HG03575 (cell line): ENCODE measurements around the gene AMMECR1.
"Not testable (repeated sequence)": the region's sequence is repeated elsewhere in the genome, so short reads cannot be mapped to it uniquely, and the experiment has no call there.

Experiments used
- ATAC-seq: cut with Tn5 transposase; IDR thresholded peaks from one replicate; pipeline ENCODE4 v1.9.1; 2021; ENCODE audit not compliant: unreplicated experiment, insufficient number of reproducible peaks, low FRiP score; ENCODE audit errors: extremely low read depth

Gene AMMECR1

DNA sequence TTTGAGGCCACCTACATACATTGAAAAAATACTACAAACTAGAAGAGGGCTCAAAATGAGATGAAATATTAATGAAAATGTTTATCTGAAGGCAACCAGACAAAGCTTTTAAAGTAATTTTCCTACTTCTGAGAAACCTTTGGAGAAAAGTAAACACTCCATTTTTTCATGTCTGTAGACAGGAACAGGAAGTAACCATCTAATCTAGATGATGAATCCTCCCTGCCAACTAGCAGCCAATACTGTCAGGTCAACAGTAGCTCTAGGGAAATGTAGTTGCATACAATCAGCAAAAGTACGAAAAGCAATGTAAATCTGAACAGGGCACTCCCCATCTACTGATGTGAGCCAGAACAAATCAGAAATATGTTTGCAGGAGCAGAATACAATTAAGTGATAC, 49.0 kb downstream of the AMMECR1 start:
- ATAC-seq, result no peak

- no peak for ATAC-seq
Measured at GRCh38 chrX:110268395-110268794, 49.5 kb downstream of the AMMECR1 start.

- ATAC-seq, result no peak
Measured at GRCh38 chrX:110267874-110268273, 50.0 kb downstream of the AMMECR1 start.

GRCh38 chrX:110265661-110266060, 52.2 kb downstream of the AMMECR1 start:
- no peak for ATAC-seq

DNA sequence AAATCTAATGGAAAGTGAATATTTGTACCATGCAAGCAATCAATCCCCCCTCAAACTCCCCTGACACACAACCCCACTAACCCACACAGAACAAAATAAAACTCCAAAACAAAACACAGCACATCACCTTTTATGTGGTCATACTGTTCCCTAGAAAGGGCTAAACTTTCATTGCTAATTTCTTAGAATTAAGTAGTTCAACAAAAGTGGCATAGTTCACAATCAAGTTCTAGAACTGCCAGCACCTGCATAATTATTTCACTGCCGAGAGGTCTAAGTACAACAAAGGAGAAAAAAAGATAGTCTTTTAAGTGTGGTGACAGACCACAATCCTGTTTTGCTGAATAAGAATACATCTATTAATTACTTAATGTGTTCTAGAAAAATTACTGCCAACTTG, 58.8 kb downstream of the AMMECR1 start:
- ATAC-seq, result no peak

DNA sequence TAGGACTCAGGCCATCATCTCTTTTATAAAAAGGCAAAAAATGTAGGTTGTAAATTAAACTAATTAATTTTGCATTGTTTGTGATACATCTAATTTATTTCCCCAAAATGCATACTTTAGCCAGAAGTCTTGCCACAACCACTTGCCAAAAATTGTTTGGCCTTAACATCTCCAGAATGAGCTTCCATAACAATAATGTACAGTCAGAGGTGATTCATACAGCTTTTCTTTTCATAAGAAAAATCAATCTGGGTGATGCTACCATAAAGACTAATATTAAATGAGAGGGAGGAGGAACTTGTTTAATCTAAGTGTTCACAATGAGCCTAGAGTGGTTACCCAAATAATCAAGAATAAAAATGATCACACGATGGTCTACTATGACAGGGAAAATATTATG, 59.3 kb downstream of the AMMECR1 start:
- ATAC-seq, result no peak

- ATAC-seq, result no peak
Measured at GRCh38 chrX:110257889-110258288, 60.0 kb downstream of the AMMECR1 start.

GRCh38 chrX:110252711-110253110, 65.2 kb downstream of the AMMECR1 start:
- ATAC-seq, result no peak

DNA sequence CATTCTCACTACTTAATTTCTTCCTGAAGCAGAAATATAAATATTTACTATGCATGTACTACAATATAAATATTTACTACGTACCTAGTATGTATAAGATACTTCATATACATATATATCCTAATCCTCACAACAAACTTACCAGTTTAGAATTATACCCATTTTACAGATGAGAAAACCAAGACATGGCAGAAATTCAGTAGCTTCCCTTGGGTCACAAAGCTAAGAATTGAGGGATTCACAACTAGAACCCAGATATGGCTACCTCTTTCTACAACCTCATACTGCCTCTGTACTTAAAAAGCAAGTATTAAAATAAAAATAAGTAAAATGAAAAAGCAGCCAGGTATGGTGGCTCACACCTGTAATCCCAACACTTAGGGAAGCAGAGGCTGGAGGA, 65.9 kb downstream of the AMMECR1 start:
- no peak for ATAC-seq

DNA sequence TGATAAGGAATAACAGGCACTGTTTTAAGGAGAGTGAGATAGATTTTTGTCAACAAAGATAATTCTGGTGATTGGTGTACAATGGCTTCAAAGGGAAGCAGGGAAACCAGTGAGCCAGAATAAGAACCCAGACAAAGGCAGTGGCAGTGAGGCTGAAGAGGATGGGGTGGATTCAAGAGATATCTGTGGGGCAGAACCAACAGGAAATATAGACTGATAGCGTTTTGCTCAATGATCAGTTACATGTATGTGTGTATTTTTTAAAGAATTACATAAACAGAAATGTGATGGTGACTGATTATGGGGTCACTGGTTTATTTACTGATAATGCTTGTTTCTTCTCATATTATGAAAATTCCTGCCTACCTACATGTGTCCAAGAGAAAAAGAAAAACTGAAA, 66.4 kb downstream of the AMMECR1 start:
- ATAC-seq, result no peak

DNA sequence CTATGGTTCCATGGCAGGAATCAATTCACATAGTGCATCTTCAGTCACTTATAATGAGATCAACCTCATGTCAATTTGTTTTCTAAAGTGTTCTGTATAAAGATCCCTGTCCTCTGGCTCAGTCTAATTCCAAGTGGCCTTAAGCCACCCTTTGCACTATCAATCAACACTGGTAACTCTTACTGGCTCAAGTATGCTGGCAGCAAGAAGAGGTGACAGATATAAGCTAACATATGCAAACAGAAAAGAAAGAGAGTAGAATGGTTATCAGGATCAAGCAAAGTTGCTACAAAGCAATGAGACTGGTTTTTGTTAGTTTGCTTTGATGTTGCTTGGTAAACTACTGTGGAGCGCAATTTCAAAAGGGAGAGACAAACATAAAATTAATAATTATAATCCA, 67.0 kb downstream of the AMMECR1 start:
- ATAC-seq, result no peak

DNA sequence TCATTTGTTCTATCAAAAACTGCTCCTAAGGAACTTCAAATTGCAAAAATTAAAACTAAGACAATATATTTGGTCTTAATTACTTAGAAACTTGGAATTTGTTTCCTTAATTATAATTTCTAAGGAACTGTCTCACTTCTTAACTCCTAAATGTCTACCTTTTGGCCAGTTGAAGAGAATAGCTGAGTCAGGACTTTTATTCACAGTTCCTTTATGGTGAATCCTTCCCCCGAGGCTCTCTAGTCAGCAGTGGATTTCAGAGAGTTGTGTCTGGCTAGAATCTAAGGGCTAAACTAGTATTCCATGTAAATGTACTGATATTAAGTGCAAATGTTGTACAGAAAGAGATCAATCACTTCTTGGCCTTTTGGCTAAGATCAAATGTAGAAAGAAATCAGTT, 69.3 kb downstream of the AMMECR1 start:
- no peak for ATAC-seq

GRCh38 chrX:110245011-110245410, 72.9 kb downstream of the AMMECR1 start:
- no peak for ATAC-seq

DNA sequence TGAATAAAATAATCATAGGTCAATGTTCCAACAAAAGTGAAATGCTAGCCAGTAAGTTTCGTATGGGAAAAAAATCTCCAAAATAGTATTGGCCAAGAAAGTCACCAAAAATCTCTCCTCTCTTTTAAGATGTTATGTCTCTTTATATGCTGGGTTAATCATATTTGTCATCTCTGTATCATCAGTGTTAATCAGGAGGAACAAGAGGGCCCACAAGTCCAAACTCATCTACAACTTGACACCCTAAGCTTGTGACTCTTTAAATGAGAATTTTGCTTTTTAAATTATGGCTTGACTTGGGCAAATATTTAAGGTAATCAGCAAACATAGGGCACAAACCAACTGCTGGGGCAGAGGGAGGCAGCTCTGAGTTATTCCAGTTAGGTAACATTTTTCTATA, 75.5 kb downstream of the AMMECR1 start:
- ATAC-seq, result no peak

DNA sequence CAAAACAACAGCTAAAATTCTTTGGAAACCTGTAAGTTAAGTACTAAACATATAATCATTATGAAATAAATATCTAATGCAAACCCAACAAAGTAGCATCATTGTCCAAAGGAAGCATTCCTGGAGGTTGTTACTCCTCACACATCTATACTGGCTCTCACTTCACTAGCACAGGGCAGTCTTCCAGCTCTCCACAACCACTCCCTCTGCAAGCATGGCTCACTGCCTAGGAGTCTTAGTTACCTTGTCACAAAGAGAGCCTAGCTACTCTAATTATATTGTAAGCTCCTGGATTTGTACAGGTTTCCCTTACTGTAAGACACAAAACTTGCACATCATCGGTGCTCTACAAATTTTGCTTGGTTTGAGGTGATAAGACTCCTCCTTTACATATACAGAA, 76.1 kb downstream of the AMMECR1 start:
- no peak for ATAC-seq

DNA sequence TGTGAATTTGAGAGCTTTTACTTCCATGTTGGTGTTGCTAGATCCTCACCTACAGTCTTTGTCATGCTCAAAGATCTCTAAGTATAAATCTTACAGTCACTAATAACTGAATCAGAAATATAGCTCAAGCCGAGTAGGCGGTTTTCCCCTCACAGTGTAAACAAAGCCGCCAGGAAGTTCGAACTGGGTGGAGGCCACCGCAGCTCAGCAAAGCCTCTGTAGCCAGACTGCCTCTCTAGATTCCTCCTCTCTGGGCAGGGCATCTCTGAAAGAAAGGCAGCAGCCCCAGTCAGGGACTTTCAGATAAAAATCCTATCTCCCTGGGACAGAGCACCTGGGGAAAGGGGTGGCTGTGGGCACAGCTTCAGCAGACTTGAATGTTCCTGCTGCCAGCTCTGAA, 79.6 kb downstream of the AMMECR1 start:
- ATAC-seq, result not testable (repeated sequence)

DNA sequence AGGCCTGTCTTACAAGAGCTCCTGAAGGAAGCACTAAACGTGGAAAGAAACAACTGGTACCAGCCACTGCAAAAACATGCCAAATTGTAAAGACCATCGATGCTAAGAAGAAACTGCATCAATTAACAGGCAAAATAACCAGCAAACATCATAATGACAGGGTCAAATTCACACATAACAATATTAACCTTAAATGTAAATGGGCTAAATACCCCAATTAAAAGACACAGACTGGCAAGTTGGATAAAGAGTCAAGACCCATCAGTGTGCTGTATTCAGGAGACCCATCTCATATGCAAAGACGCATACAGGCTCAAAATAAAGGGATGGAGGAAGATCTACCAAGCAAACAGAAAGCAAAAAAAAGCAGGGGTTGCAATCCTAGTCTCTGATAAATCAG, 86.4 kb downstream of the AMMECR1 start:
- ATAC-seq, result not testable (repeated sequence)

- not testable (repeated sequence) for ATAC-seq
Measured at GRCh38 chrX:110229497-110230111, 88.3 kb downstream of the AMMECR1 start.

- ATAC-seq, result no peak
Measured at GRCh38 chrX:110228453-110228852, 89.4 kb downstream of the AMMECR1 start.

DNA sequence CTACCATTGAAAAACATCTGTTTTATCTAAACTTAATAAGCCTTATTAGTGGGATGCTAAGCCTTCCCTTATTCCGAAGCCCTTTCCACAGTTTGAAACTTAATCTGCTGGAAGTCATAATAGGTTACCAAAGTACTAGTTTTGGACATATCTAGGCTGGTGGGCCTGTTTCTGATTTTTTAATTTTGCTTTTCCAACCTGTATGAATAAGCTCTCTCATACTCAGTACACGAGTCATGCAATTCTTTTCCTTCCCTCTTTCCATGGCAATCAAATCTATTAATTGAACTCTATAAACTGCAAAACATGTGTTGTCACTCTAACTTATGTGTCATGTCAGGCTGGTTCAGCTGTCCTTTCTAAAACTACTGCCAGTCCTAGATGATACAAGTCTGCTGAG, 91.0 kb downstream of the AMMECR1 start:
- no peak for ATAC-seq

DNA sequence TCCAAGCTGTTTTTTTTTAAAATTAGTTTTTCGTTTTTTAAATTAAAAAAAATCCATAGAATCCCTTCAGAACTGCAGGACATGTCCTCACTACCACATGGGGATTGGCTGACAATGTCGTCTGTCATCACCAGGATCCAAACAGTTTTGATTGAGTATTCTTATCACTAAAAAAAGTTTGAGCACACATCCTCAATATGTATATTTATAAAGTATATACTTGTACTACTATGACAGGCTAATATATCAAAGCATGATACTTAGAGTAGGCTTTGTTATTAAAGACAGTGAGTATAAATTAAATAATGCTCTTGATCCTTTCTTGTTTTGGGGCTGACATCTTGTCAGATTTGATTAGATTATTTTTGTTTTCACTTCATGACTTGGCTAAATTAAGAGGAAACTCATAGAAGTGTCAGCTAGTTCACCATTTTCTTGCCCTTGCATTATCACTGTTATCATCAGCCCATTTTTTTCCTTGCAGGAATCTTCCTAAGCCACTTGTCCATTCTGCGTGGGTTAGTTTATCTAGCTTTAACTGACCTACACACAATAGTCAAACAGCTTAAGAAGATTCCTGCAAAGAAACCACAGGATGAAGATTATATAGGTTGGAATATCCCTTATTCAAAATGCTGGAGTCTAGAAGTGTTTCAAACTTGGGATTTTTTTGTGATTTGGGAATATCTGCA, 92.8 kb downstream of the AMMECR1 start:
- ATAC-seq, result no peak
